ENCODE measurements around the gene SLC26A4.

SLC26A4 gene

DNA sequence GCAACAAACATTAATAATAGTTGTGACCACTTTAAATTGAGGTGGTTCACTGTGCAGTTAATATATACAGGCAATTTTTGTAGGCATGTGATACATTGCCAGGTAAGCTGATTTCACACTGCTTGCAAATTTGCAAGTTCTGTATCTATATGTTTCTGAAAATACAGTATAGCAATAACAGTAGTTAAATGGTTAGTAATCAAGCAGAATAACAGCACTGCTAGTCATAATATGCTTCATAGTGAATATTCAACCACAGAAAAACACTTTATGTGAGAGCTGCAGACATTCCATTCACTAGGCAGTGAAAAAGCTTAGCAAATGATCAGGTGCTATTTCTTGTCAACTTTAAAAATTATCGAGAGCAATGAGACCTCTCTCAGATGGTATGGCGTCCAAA is 28.9 kb downstream of the SLC26A4 start:
- Histone ChIP-seq H3K27me3 (ENCODE audit: low read length) (no peaks in the 10 kb centered on the region), H2AFZ (ENCODE audit: low read depth, low read length, severe bottlenecking) (no peak overlapping the region), H3K4me2 (ENCODE audit: low read depth, low read length, poor library complexity, severe bottlenecking) (no peak overlapping the region), H3K4me3 (ENCODE audit: insufficient read depth, low read length, poor library complexity, severe bottlenecking) (no peak overlapping the region), H3K9me3 (ENCODE audit: insufficient read depth, low read length) (no peaks in the 10 kb centered on the region), H4K20me1 (ENCODE audit: low read depth, low read length) (no peaks in the 10 kb centered on the region), H3K9ac (ENCODE audit: low read length) (no peak overlapping the region), H3F3A (ENCODE audit: insufficient read depth) (no peaks in the 10 kb centered on the region), H3K27ac (ENCODE audit: low read depth, low read length) (no peak overlapping the region), H3K79me2 (ENCODE audit: insufficient read depth, low read length) (no peaks in the 10 kb centered on the region), H3K9me2 (replicated peaks; ENCODE audit: insufficient read depth, low read length) (no peaks in the 10 kb centered on the region), H3K36me3 (ENCODE audit: low read length) (no peaks in the 10 kb centered on the region)
- TF ChIP-seq, protein P1, sequence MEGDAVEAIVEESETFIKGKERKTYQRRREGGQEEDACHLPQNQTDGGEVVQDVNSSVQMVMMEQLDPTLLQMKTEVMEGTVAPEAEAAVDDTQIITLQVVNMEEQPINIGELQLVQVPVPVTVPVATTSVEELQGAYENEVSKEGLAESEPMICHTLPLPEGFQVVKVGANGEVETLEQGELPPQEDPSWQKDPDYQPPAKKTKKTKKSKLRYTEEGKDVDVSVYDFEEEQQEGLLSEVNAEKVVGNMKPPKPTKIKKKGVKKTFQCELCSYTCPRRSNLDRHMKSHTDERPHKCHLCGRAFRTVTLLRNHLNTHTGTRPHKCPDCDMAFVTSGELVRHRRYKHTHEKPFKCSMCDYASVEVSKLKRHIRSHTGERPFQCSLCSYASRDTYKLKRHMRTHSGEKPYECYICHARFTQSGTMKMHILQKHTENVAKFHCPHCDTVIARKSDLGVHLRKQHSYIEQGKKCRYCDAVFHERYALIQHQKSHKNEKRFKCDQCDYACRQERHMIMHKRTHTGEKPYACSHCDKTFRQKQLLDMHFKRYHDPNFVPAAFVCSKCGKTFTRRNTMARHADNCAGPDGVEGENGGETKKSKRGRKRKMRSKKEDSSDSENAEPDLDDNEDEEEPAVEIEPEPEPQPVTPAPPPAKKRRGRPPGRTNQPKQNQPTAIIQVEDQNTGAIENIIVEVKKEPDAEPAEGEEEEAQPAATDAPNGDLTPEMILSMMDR (IDR thresholded peaks at IDR 0.05; ENCODE audit: insufficient read depth, low read length, poor library complexity, severe bottlenecking) = no peak
- no peak for TF ChIP-seq EZH2phosphoT487 (conservative IDR thresholded peaks at IDR 0.05; ENCODE audit: low read length)

DNA sequence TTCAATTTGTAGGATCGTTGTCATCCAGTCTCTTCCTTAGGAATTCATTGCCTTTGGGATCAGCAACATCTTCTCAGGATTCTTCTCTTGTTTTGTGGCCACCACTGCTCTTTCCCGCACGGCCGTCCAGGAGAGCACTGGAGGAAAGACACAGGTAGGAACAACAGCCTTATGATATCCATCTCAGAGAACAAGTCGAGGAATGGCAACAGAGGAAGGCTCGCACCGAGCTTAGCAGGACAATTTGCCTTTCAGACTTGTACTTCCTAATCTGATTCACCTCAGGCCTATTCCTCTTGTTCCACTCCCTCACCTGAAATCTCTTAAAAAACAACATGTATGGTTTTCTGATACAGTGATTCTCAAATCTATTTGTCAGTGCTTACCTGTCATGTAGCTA is 29.5 kb downstream of the SLC26A4 start:
- Histone ChIP-seq H3K9me2 (replicated peaks; ENCODE audit: insufficient read depth, low read length) (no peaks in the 10 kb centered on the region), H3K27ac (ENCODE audit: low read depth, low read length) (no peak overlapping the region), H3K27me3 (ENCODE audit: low read length) (no peaks in the 10 kb centered on the region), H3K79me2 (ENCODE audit: insufficient read depth, low read length) (no peaks in the 10 kb centered on the region), H3K36me3 (ENCODE audit: low read length) (no peaks in the 10 kb centered on the region), H2AFZ (ENCODE audit: low read depth, low read length, severe bottlenecking) (no peak overlapping the region), H4K20me1 (ENCODE audit: low read depth, low read length) (no peaks in the 10 kb centered on the region), H3K4me2 (ENCODE audit: low read depth, low read length, poor library complexity, severe bottlenecking) (no peak overlapping the region), H3F3A (ENCODE audit: insufficient read depth) (no peaks in the 10 kb centered on the region), H3K9me3 (ENCODE audit: insufficient read depth, low read length) (no peaks in the 10 kb centered on the region), H3K4me3 (ENCODE audit: insufficient read depth, low read length, poor library complexity, severe bottlenecking) (no peak overlapping the region), H3K9ac (ENCODE audit: low read length) (no peak overlapping the region)
- no peak for TF ChIP-seq EZH2phosphoT487 (conservative IDR thresholded peaks at IDR 0.05; ENCODE audit: low read length)
- TF ChIP-seq, protein P1 (IDR thresholded peaks at IDR 0.05; ENCODE audit: insufficient read depth, low read length, poor library complexity, severe bottlenecking) = no peak

DNA sequence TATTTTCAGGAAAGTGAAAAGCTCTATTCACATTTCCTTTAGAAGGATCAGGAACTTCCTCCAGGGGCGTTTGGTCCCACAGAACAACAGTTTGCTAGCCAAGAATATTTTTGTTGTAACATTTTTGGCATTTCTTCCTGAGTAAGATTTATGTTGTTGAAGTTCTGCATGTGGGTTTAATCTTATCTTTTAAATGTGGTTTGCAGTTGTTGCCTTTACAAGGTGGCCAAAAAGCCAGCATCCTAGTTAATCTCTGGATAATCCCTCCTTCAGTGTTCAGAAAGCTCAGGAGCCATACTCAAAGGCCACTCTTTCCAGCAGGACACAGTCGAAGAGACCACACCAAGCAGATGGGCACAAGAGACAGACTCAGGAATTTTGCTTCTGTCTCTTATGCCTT is 30.0 kb downstream of the SLC26A4 start:
- TF ChIP-seq, protein P1 (IDR thresholded peaks at IDR 0.05; ENCODE audit: insufficient read depth, low read length, poor library complexity, severe bottlenecking) = no peak
- no peak for TF ChIP-seq EZH2phosphoT487 (conservative IDR thresholded peaks at IDR 0.05; ENCODE audit: low read length)
- no peaks in the 10 kb centered on the region for H3K9me3 ChIP-seq (ENCODE audit: insufficient read depth, low read length)
- no peaks in the 10 kb centered on the region for H3F3A ChIP-seq (ENCODE audit: insufficient read depth)
- no peak overlapping the region for H3K4me3 ChIP-seq (ENCODE audit: insufficient read depth, low read length, poor library complexity, severe bottlenecking)
- no peak overlapping the region for H3K27ac ChIP-seq (ENCODE audit: low read depth, low read length)
- no peaks in the 10 kb centered on the region for H3K9me2 ChIP-seq (replicated peaks; ENCODE audit: insufficient read depth, low read length)
- H3K79me2 ChIP-seq (ENCODE audit: insufficient read depth, low read length) = no peaks in the 10 kb centered on the region
- no peaks in the 10 kb centered on the region for H3K36me3 ChIP-seq (ENCODE audit: low read length)
- H4K20me1 ChIP-seq (ENCODE audit: low read depth, low read length) = no peaks in the 10 kb centered on the region
- H2AFZ ChIP-seq (ENCODE audit: low read depth, low read length, severe bottlenecking) = no peak overlapping the region
- H3K4me2 ChIP-seq (ENCODE audit: low read depth, low read length, poor library complexity, severe bottlenecking) = no peak overlapping the region
- no peak overlapping the region for H3K9ac ChIP-seq (ENCODE audit: low read length)
- H3K27me3 ChIP-seq (ENCODE audit: low read length) = no peaks in the 10 kb centered on the region

Measured in SU-DHL-6 (cell line).